Measurements from ENCODE around the gene GALNT10.

The GALNT10 gene

GRCh38 chr5:154278186-154278585 is 87.7 kb downstream of the GALNT10 start:
- peaks cover 8% of the 10 kb centered on the region for H3K4me1 ChIP-seq (ENCODE audit: control insufficient read depth, insufficient read depth, low read length)

GRCh38 chr5:154278908-154279307 is 88.4 kb downstream of the GALNT10 start:
- H3K9me3 ChIP-seq (ENCODE audit: control insufficient read depth, low read length): no peaks in the 10 kb centered on the region
- no peak overlapping the region for H3K4me3 ChIP-seq (ENCODE audit: low read length)
- no peaks in the 10 kb centered on the region for H3K36me3 ChIP-seq (ENCODE audit: control insufficient read depth, insufficient read depth, low read length)
- no peak overlapping the region for H3K9ac ChIP-seq (ENCODE audit: low read length)
- H3K27me3 ChIP-seq (ENCODE audit: control insufficient read depth, insufficient read depth, low read length): no peaks in the 10 kb centered on the region
- H3K4me1 ChIP-seq (ENCODE audit: control insufficient read depth, insufficient read depth, low read length): peaks cover 6% of the 10 kb centered on the region

More at GRCh38 chr5:154278186-154278585, 87.7 kb downstream of the GALNT10 start:
- Histone ChIP-seq H3K27me3 (ENCODE audit: control insufficient read depth, insufficient read depth, low read length) (no peaks in the 10 kb centered on the region), H3K9me3 (ENCODE audit: control insufficient read depth, low read length) (no peaks in the 10 kb centered on the region), H3K36me3 (ENCODE audit: control insufficient read depth, insufficient read depth, low read length) (no peaks in the 10 kb centered on the region), H3K4me3 (ENCODE audit: low read length) (no peak overlapping the region), H3K9ac (ENCODE audit: low read length) (no peak overlapping the region)

GRCh38 chr5:154284433-154284832 is 93.9 kb downstream of the GALNT10 start:
- H3K9me3 ChIP-seq (ENCODE audit: control insufficient read depth, low read length): no peaks in the 10 kb centered on the region
- H3K27me3 ChIP-seq (ENCODE audit: control insufficient read depth, insufficient read depth, low read length): no peaks in the 10 kb centered on the region
- H3K4me1 ChIP-seq (ENCODE audit: control insufficient read depth, insufficient read depth, low read length): peaks cover 49% of the 10 kb centered on the region
- no peak overlapping the region for H3K9ac ChIP-seq (ENCODE audit: low read length)
- H3K36me3 ChIP-seq (ENCODE audit: control insufficient read depth, insufficient read depth, low read length): no peaks in the 10 kb centered on the region
- H3K4me3 ChIP-seq (ENCODE audit: low read length): no peak overlapping the region

DNA sequence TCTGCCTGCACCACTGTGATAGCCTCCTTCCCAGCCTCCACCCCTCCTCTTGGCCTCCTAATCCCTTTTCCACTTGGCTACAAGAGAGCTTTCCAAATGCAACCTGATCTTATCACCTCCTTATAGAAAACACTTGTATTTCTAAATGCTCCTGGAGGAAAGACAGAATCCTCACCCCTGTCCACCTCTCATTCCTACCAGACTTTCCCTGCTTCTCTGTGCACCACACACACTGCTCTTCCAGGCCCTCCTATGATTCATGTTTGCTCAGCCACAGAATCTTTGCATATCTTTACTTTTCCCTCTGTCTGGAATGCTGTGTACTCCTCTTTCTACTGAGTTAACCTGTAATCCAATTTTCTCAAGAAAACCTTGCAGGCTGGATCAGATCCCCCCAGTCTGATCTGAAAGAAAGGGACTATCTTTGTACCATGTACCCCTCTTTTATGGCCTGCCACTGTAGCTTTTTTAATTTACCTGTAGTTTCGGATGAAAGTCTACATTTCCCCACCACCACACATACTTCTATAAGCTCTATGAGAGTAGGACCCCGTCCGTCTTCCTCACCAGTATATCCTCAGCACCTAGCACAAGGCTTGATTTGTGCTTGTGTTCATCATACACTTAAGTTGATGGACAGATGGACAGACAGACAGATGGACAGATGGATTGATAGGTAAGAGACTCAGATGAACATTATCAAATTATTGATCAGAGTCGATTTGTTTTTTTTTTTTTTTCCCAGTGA is 95.3 kb downstream of the GALNT10 start:
- Histone ChIP-seq H3K4me3 (ENCODE audit: low read length) (no peak overlapping the region), H3K27me3 (ENCODE audit: control insufficient read depth, insufficient read depth, low read length) (no peaks in the 10 kb centered on the region), H3K9me3 (ENCODE audit: control insufficient read depth, low read length) (no peaks in the 10 kb centered on the region), H3K9ac (ENCODE audit: low read length) (no peak overlapping the region), H3K4me1 (ENCODE audit: control insufficient read depth, insufficient read depth, low read length) (peaks cover 57% of the 10 kb centered on the region), H3K36me3 (ENCODE audit: control insufficient read depth, insufficient read depth, low read length) (no peaks in the 10 kb centered on the region)

DNA sequence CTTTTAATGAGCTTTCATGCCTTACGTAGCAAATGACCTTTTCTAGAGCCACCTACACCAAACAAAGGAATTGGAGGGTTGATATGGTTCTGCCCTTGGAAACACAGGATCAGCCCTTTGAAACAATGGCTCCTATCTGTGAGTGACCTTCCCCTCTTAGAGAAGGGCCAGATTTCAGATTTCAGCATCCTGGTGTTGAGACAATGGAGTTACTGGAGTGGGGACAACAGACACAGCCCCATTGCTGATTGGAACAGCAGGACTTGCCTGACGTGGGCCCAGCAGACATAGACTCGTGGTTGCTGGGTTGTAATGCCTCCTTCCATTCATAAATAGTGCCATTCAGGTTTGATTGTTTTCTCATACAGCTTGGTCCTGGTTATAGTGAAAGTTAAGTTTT is 96.0 kb downstream of the GALNT10 start:
- no peak overlapping the region for H3K4me3 ChIP-seq (ENCODE audit: low read length)
- H3K36me3 ChIP-seq (ENCODE audit: control insufficient read depth, insufficient read depth, low read length): no peaks in the 10 kb centered on the region
- peak overlapping the region; percentile 56 for H3K9ac ChIP-seq (ENCODE audit: low read length)
- H3K27me3 ChIP-seq (ENCODE audit: control insufficient read depth, insufficient read depth, low read length): no peaks in the 10 kb centered on the region
- H3K4me1 ChIP-seq (ENCODE audit: control insufficient read depth, insufficient read depth, low read length): peaks cover 59% of the 10 kb centered on the region
- no peaks in the 10 kb centered on the region for H3K9me3 ChIP-seq (ENCODE audit: control insufficient read depth, low read length)

DNA sequence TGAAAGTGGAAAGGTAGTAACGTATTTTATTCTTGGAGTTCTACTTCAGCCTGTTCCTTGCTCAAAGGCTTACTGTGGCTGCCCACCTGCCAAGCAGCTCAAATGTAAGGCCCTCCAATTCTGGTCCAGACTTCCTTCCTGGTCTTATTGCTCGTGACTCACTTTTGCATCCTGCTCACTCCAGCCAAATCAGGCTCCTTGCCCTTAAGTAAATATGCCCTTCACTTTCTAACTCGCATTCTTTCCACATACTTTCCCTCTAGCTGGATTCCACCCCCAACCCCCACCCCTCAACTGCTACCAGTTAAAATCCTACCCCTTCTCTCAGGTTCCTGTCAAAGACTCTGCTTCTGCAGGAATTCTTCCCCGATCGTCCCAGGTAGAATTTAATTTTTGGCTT is 96.6 kb downstream of the GALNT10 start:
- peak overlapping the region; percentile 4 for H3K4me3 ChIP-seq (ENCODE audit: low read length)
- peak overlapping the region; percentile 56 for H3K9ac ChIP-seq (ENCODE audit: low read length)
- peaks cover 59% of the 10 kb centered on the region for H3K4me1 ChIP-seq (ENCODE audit: control insufficient read depth, insufficient read depth, low read length)
- H3K27me3 ChIP-seq (ENCODE audit: control insufficient read depth, insufficient read depth, low read length): no peaks in the 10 kb centered on the region
- H3K9me3 ChIP-seq (ENCODE audit: control insufficient read depth, low read length): no peaks in the 10 kb centered on the region
- H3K36me3 ChIP-seq (ENCODE audit: control insufficient read depth, insufficient read depth, low read length): no peaks in the 10 kb centered on the region

GRCh38 chr5:154288145-154288544 is 97.6 kb downstream of the GALNT10 start:
- Histone ChIP-seq H3K9me3 (ENCODE audit: control insufficient read depth, low read length) (no peaks in the 10 kb centered on the region), H3K36me3 (ENCODE audit: control insufficient read depth, insufficient read depth, low read length) (no peaks in the 10 kb centered on the region), H3K27me3 (ENCODE audit: control insufficient read depth, insufficient read depth, low read length) (no peaks in the 10 kb centered on the region), H3K9ac (ENCODE audit: low read length) (no peak overlapping the region), H3K4me1 (ENCODE audit: control insufficient read depth, insufficient read depth, low read length) (peaks cover 59% of the 10 kb centered on the region), H3K4me3 (ENCODE audit: low read length) (no peak overlapping the region)

DNA sequence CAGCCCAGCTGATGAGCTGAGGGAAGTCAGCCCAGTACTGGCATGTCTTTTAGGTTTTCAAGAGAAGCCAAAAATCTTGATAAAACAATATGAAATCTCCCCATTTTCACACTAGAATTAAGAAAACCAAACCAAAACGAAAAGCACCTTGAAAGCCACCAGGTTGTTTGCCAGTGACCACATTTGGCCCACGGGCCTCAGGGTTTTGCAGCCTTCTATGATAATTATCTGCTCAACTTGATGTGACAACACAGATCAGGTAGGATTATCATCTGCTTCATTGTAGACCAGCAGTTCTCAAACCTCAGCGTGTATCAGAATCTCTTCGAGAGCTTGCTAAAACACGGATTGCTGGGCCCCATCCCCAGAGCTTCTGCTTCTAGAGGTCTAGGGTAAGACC is 101.4 kb downstream of the GALNT10 start:
- H3K4me3 ChIP-seq (ENCODE audit: low read length): no peak overlapping the region
- H3K9me3 ChIP-seq (ENCODE audit: control insufficient read depth, low read length): no peaks in the 10 kb centered on the region
- no peaks in the 10 kb centered on the region for H3K36me3 ChIP-seq (ENCODE audit: control insufficient read depth, insufficient read depth, low read length)
- H3K9ac ChIP-seq (ENCODE audit: low read length): no peak overlapping the region
- peaks cover 64% of the 10 kb centered on the region for H3K4me1 ChIP-seq (ENCODE audit: control insufficient read depth, insufficient read depth, low read length)
- no peaks in the 10 kb centered on the region for H3K27me3 ChIP-seq (ENCODE audit: control insufficient read depth, insufficient read depth, low read length)

- no peak overlapping the region for H3K4me3 ChIP-seq (ENCODE audit: low read length)
- peaks cover 64% of the 10 kb centered on the region for H3K4me1 ChIP-seq (ENCODE audit: control insufficient read depth, insufficient read depth, low read length)
- H3K9me3 ChIP-seq (ENCODE audit: control insufficient read depth, low read length): no peaks in the 10 kb centered on the region
- no peak overlapping the region for H3K9ac ChIP-seq (ENCODE audit: low read length)
- H3K36me3 ChIP-seq (ENCODE audit: control insufficient read depth, insufficient read depth, low read length): no peaks in the 10 kb centered on the region
- H3K27me3 ChIP-seq (ENCODE audit: control insufficient read depth, insufficient read depth, low read length): no peaks in the 10 kb centered on the region
These were observed 102.7 kb downstream of the GALNT10 start for GRCh38 chr5:154293219-154293618.

GRCh38 chr5:154295551-154295950 is 105.0 kb downstream of the GALNT10 start:
- Histone ChIP-seq H3K9ac (ENCODE audit: low read length) (peak overlapping the region; percentile 10), H3K36me3 (ENCODE audit: control insufficient read depth, insufficient read depth, low read length) (no peaks in the 10 kb centered on the region), H3K9me3 (ENCODE audit: control insufficient read depth, low read length) (no peaks in the 10 kb centered on the region), H3K4me1 (ENCODE audit: control insufficient read depth, insufficient read depth, low read length) (peaks cover 47% of the 10 kb centered on the region), H3K27me3 (ENCODE audit: control insufficient read depth, insufficient read depth, low read length) (no peaks in the 10 kb centered on the region), H3K4me3 (ENCODE audit: low read length) (no peak overlapping the region)

DNA sequence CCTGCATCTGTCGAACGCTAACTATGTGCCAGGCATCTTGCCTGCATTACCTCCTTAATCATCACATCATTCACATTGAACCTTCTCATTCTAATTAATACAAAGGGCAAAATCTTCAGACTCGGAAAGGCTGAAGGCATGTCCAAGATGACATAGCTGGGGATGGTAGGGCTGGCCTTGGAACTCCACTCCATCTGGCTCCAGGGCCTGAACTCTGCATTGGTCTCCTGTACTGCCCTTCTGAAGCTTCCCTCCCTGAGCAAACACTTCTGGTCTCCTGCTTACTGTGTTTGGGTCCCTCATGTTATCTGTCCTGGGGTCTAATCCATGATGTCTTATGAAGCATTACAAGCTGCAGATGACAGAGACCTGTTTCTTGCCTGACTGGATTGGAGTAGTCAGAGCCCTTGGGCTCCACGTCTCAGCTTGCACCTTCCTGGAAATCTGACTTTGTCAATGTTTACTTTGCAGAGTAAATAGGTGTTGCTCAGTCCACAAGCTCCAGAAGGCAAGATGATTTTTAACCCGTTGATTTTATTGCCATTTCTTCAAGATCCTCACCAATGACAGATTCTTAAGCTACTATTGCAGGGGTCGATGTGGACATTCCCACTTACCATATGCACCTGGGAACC is 106.1 kb downstream of the GALNT10 start:
- no peaks in the 10 kb centered on the region for H3K36me3 ChIP-seq (ENCODE audit: control insufficient read depth, insufficient read depth, low read length)

GRCh38 chr5:154298065-154298464 is 107.5 kb downstream of the GALNT10 start:
- H3K27me3 ChIP-seq (ENCODE audit: control insufficient read depth, insufficient read depth, low read length): no peaks in the 10 kb centered on the region
- no peaks in the 10 kb centered on the region for H3K9me3 ChIP-seq (ENCODE audit: control insufficient read depth, low read length)
- H3K36me3 ChIP-seq (ENCODE audit: control insufficient read depth, insufficient read depth, low read length): no peaks in the 10 kb centered on the region
- no peak overlapping the region for H3K4me3 ChIP-seq (ENCODE audit: low read length)
- H3K9ac ChIP-seq (ENCODE audit: low read length): no peak overlapping the region
- H3K4me1 ChIP-seq (ENCODE audit: control insufficient read depth, insufficient read depth, low read length): peaks cover 54% of the 10 kb centered on the region

More for the DNA sequence above, 106.1 kb downstream of the GALNT10 start:
- H3K9me3 ChIP-seq (ENCODE audit: control insufficient read depth, low read length): no peaks in the 10 kb centered on the region
- no peak overlapping the region for H3K9ac ChIP-seq (ENCODE audit: low read length)
- no peak overlapping the region for H3K4me3 ChIP-seq (ENCODE audit: low read length)
- peaks cover 42% of the 10 kb centered on the region for H3K4me1 ChIP-seq (ENCODE audit: control insufficient read depth, insufficient read depth, low read length)
- H3K27me3 ChIP-seq (ENCODE audit: control insufficient read depth, insufficient read depth, low read length): no peaks in the 10 kb centered on the region

All from mucosa of stomach (tissue), 1 donor.